ENCODE data around the gene CLIC3. TPM values are rescaled to one million over a fixed set of nuclear protein-coding genes. Genes with fewer than 3 reads are reported as not detected.
A peak's percentile ranks its signal among the peaks of the same experiment; 100 is the strongest.

The CLIC3 gene
- total RNA-seq, 1 experiment from 2014 or later = 4.2 TPM

DNA sequence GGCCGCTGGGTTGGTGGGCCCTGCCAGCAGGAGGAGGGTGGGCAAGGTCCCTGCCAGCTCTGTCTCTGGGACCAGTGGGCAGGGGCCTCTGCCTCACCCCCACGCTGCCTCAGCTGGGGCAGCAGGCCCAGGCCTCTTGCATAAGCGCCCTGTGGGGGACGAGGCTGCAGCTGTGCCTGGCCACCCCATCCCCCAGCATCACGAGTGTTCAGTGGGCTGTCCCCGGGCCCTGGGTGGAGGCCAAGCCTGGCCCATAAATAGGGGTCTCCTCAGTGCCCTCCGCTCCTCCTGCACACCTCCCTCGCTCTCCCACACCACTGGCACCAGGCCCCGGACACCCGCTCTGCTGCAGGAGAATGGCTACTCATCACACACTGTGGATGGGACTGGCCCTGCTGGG lies 19.1 kb downstream of the CLIC3 start, which contains the start of gene PTGDS:
TSS of gene PTGDS (plus strand) at position 282 of the 400 bp plus-strand sequence. CDS start at position 357, 75 bp downstream.
- TF ChIP-seq, protein P1, sequence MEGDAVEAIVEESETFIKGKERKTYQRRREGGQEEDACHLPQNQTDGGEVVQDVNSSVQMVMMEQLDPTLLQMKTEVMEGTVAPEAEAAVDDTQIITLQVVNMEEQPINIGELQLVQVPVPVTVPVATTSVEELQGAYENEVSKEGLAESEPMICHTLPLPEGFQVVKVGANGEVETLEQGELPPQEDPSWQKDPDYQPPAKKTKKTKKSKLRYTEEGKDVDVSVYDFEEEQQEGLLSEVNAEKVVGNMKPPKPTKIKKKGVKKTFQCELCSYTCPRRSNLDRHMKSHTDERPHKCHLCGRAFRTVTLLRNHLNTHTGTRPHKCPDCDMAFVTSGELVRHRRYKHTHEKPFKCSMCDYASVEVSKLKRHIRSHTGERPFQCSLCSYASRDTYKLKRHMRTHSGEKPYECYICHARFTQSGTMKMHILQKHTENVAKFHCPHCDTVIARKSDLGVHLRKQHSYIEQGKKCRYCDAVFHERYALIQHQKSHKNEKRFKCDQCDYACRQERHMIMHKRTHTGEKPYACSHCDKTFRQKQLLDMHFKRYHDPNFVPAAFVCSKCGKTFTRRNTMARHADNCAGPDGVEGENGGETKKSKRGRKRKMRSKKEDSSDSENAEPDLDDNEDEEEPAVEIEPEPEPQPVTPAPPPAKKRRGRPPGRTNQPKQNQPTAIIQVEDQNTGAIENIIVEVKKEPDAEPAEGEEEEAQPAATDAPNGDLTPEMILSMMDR (IDR thresholded peaks at IDR 0.05; ENCODE audit: unreplicated experiment) = no peak
- BruUV-seq (replicated peaks) = no TSS peak
- H3K27ac Mint-ChIP-seq (ENCODE audit: low read depth, unreplicated experiment) = no peak within 1 kb of the TSS
- H3K27me3 Mint-ChIP-seq (ENCODE audit: insufficient read depth, unreplicated experiment) = no peaks in the 10 kb centered on the region
- H3K9me3 Mint-ChIP-seq (ENCODE audit: unreplicated experiment) = no peaks in the 10 kb centered on the region
- CTCF ChIA-PET = no interaction called here
- POLR2A ChIA-PET = no interaction called here
- intact Hi-C loops (cut with micrococcal nuclease) = no loop called here
- DNase-seq (ENCODE audit: unreplicated experiment) = no peak
- H3K4me1 Mint-ChIP-seq (ENCODE audit: insufficient read depth, unreplicated experiment) = peaks cover 7% of the 10 kb centered on the region
- H3K4me3 Mint-ChIP-seq (ENCODE audit: unreplicated experiment) = no peak within 1 kb of the TSS
- no peaks in the 10 kb centered on the region for H3K36me3 Mint-ChIP-seq (ENCODE audit: insufficient read depth, unreplicated experiment)

GRCh38 chr9:136975644-136976043 lies 20.7 kb downstream of the CLIC3 start:
- Mint-ChIP-seq H3K27me3 (ENCODE audit: insufficient read depth, unreplicated experiment) (no peaks in the 10 kb centered on the region), H3K4me1 (ENCODE audit: insufficient read depth, unreplicated experiment) (peaks cover 7% of the 10 kb centered on the region), H3K36me3 (ENCODE audit: insufficient read depth, unreplicated experiment) (no peaks in the 10 kb centered on the region), H3K9me3 (ENCODE audit: unreplicated experiment) (no peaks in the 10 kb centered on the region), H3K27ac (ENCODE audit: low read depth, unreplicated experiment) (no peak overlapping the region), H3K4me3 (ENCODE audit: unreplicated experiment) (no peak overlapping the region)
- CTCF ChIA-PET = interaction anchor here (0.7 to 1.1 kb wide), 4 partner anchors 11 to 341 kb away, joined by 3 to 5 read pairs (median 4); no protein-coding TSS in a partner anchor
- TF ChIP-seq, protein P1 (IDR thresholded peaks at IDR 0.05; ENCODE audit: unreplicated experiment) = peak; percentile 3
- POLR2A ChIA-PET = no interaction called here
- BruUV-seq (replicated peaks) = no TSS peak
- DNase-seq (ENCODE audit: unreplicated experiment) = no peak
- intact Hi-C loops (cut with micrococcal nuclease) = no loop called here

DNA sequence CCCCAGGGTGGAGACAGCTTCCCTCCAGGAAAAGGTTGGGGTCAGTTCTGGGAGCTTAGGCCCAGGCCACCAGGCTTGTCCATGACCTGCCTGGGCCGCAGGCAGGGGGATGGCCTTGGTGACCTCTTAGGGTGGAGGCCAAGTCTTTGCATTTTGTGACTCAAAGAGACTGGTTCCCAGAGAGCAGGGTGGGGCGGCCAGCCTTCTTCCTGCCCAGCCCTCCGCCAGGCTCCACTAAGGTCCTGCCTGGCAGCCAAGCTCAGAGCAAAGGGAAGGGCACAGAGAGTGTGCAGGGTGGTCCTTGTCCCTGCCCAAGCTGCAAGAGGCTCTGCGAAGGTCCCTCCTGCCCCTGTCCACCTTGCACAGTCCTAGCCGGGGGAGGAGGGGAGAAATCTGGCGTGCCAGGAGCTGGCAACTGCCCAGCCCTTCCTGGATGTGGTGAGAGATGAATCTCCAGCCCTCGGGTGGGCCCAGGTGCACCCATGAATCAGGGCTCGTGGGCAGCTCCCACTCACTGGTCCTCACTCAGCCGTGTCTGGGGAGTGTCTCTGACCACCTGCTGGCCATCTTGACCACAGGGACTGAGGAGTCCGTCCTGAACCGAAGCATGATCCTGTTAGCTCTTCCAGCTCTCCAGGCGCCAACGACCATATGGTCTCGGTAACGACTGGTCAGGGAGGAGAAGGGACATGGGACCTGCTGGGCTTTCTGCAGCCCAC lies 21.4 kb downstream of the CLIC3 start:
- POLR2A ChIA-PET = no interaction called here
- H3K27me3 Mint-ChIP-seq (ENCODE audit: insufficient read depth, unreplicated experiment) = no peaks in the 10 kb centered on the region
- TF ChIP-seq, protein P1 (IDR thresholded peaks at IDR 0.05; ENCODE audit: unreplicated experiment) = no peak
- peak; percentile 30 for DNase-seq (ENCODE audit: unreplicated experiment)
- no peaks in the 10 kb centered on the region for H3K9me3 Mint-ChIP-seq (ENCODE audit: unreplicated experiment)
- no peak overlapping the region for H3K27ac Mint-ChIP-seq (ENCODE audit: low read depth, unreplicated experiment)
- BruUV-seq (replicated peaks) = no TSS peak
- no peak overlapping the region for H3K4me3 Mint-ChIP-seq (ENCODE audit: unreplicated experiment)
- H3K4me1 Mint-ChIP-seq (ENCODE audit: insufficient read depth, unreplicated experiment) = peaks cover 7% of the 10 kb centered on the region
- CTCF ChIA-PET = interaction anchor here (0.6 to 1.1 kb wide), 5 partner anchors 10 to 340 kb away, joined by 3 to 5 read pairs (median 3); no protein-coding TSS in a partner anchor
- H3K36me3 Mint-ChIP-seq (ENCODE audit: insufficient read depth, unreplicated experiment) = no peaks in the 10 kb centered on the region
- intact Hi-C loops (cut with micrococcal nuclease) = no loop called here

- TF ChIP-seq, protein P1 (IDR thresholded peaks at IDR 0.05; ENCODE audit: unreplicated experiment) = no peak
- Mint-ChIP-seq H3K4me3 (ENCODE audit: unreplicated experiment) (no peak overlapping the region), H3K9me3 (ENCODE audit: unreplicated experiment) (no peaks in the 10 kb centered on the region), H3K36me3 (ENCODE audit: insufficient read depth, unreplicated experiment) (no peaks in the 10 kb centered on the region), H3K27ac (ENCODE audit: low read depth, unreplicated experiment) (no peak overlapping the region), H3K27me3 (ENCODE audit: insufficient read depth, unreplicated experiment) (no peaks in the 10 kb centered on the region), H3K4me1 (ENCODE audit: insufficient read depth, unreplicated experiment) (peaks cover 7% of the 10 kb centered on the region)
- intact Hi-C loops (cut with micrococcal nuclease) = no loop called here
- CTCF ChIA-PET = interaction anchor here (0.6 kb wide), 1 partner anchor 73 kb away, joined by 3 read pairs; no protein-coding TSS in a partner anchor
- no peak for DNase-seq (ENCODE audit: unreplicated experiment)
- POLR2A ChIA-PET = no interaction called here
- no TSS peak for BruUV-seq (replicated peaks)
Measured at GRCh38 chr9:136973618-136974617, 22.4 kb downstream of the CLIC3 start.
